ENCODE results near the gene TGFA. TPM values are rescaled to one million over a fixed set of nuclear protein-coding genes. Genes with fewer than 3 reads are reported as not detected.

The TGFA gene
- total RNA-seq, 1 experiment from 2014 or later = 1.7 TPM

DNA sequence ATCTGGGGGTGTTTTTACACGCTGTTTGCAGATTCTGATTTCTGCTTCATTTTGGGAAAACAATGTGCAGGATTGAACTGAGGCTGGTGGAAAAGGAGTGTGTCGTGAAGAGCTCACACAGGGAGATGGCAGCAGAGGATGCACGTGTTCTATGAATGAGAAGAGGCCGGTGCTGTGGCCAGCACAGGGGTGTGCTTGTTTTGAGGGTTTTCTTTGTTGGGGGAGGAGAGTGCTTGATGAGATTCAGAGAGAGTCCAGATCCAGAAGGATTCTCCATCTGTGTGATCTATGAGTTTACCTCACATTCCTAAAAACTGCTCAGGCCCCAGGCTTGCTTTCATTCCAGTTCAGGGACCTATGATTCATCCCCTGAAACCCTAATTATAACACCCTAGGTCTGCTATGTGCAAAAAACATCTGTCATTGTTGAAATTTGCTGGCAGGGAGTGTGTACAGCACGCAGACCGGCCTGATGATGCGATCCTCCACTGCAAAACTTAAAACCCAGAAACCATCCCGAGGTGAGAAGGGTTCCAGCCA, 12.1 kb downstream of the TGFA start:
- H3K36me3 ChIP-seq (ENCODE audit: control insufficient read depth, insufficient read depth, low read length) = no peaks in the 10 kb centered on the region
- 0 out of 2 replicates have a peak, but pooled peaks cover 2% of the 10 kb centered on the region for H3K9me3 ChIP-seq (ENCODE audit: control insufficient read depth, insufficient read depth, low read depth, low read length)
- no peaks in the 10 kb centered on the region; the same call in 1 of the 2 replicates for H3K4me1 ChIP-seq (ENCODE audit: control insufficient read depth, insufficient read depth, low read length)
- POLR2A ChIA-PET = no interaction called here
- H3K27me3 ChIP-seq (ENCODE audit: control insufficient read depth, insufficient read depth, low read length) = no peaks in the 10 kb centered on the region; the same call in 1 of the 2 replicates
- CTCF ChIA-PET = no interaction called here
- no peak overlapping the region for H3K4me3 ChIP-seq (ENCODE audit: low read depth in 2 of 2, low read length in 2 of 2)
- BruUV-seq (replicated peaks) = no TSS peak
- DNase-seq (ENCODE audit: low read depth, low spot score) (no peak), ATAC-seq (no peak; the same call in 1 of the 2 replicates)
- in situ Hi-C loops (cut with HindIII; ENCODE audit: low pct_unique_long_range_greater_than_20kb, low sequenced_read_pairs) = no loop called here
- intact Hi-C loops (cut with micrococcal nuclease; ENCODE audit: unreplicated experiment) = no loop called here
- no peak overlapping the region for H3K27ac ChIP-seq (ENCODE audit: low read length)
- TF ChIP-seq, protein P1, sequence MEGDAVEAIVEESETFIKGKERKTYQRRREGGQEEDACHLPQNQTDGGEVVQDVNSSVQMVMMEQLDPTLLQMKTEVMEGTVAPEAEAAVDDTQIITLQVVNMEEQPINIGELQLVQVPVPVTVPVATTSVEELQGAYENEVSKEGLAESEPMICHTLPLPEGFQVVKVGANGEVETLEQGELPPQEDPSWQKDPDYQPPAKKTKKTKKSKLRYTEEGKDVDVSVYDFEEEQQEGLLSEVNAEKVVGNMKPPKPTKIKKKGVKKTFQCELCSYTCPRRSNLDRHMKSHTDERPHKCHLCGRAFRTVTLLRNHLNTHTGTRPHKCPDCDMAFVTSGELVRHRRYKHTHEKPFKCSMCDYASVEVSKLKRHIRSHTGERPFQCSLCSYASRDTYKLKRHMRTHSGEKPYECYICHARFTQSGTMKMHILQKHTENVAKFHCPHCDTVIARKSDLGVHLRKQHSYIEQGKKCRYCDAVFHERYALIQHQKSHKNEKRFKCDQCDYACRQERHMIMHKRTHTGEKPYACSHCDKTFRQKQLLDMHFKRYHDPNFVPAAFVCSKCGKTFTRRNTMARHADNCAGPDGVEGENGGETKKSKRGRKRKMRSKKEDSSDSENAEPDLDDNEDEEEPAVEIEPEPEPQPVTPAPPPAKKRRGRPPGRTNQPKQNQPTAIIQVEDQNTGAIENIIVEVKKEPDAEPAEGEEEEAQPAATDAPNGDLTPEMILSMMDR (IDR thresholded peaks at IDR 0.05) = no peak
- TF ChIP-seq, protein P2, sequence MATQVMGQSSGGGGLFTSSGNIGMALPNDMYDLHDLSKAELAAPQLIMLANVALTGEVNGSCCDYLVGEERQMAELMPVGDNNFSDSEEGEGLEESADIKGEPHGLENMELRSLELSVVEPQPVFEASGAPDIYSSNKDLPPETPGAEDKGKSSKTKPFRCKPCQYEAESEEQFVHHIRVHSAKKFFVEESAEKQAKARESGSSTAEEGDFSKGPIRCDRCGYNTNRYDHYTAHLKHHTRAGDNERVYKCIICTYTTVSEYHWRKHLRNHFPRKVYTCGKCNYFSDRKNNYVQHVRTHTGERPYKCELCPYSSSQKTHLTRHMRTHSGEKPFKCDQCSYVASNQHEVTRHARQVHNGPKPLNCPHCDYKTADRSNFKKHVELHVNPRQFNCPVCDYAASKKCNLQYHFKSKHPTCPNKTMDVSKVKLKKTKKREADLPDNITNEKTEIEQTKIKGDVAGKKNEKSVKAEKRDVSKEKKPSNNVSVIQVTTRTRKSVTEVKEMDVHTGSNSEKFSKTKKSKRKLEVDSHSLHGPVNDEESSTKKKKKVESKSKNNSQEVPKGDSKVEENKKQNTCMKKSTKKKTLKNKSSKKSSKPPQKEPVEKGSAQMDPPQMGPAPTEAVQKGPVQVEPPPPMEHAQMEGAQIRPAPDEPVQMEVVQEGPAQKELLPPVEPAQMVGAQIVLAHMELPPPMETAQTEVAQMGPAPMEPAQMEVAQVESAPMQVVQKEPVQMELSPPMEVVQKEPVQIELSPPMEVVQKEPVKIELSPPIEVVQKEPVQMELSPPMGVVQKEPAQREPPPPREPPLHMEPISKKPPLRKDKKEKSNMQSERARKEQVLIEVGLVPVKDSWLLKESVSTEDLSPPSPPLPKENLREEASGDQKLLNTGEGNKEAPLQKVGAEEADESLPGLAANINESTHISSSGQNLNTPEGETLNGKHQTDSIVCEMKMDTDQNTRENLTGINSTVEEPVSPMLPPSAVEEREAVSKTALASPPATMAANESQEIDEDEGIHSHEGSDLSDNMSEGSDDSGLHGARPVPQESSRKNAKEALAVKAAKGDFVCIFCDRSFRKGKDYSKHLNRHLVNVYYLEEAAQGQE (IDR thresholded peaks at IDR 0.05; ENCODE audit: insufficient read depth in 1 of 2, low read depth in 2 of 2, low read length in 1 of 2) = no peak
- TF ChIP-seq POLR2AphosphoS5 (IDR thresholded peaks at IDR 0.05; ENCODE audit: low read depth, low read length) (no peak), SIN3A (IDR thresholded peaks at IDR 0.05; ENCODE audit: borderline replicate concordance, insufficient read depth, low read depth, low read length) (no peak), TCF7L2 (IDR thresholded peaks at IDR 0.05; ENCODE audit: low read depth, low read length) (no peak)

DNA sequence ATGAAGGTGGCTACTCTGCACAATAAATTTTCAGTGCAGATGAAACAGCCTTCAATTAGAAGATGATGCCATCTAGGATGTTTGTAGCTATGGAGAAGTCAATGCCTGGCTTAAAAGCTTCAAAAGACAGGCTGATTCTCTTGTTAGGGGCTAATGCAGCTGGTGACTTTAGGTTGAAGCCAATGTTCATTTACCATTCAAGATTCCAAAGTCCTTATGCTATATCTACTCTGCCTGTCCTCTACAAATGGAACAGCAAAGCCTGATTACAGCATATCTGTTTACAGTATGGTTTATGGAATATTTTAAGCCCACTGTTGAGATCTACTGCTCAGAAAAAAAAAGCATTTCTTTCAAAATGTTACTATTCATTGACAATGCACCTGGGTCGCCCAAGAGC, 15.8 kb downstream of the TGFA start:
- in situ Hi-C loops (cut with HindIII; ENCODE audit: low pct_unique_long_range_greater_than_20kb, low sequenced_read_pairs) = no loop called here
- Histone ChIP-seq H3K4me1 (ENCODE audit: control insufficient read depth, insufficient read depth, low read length) (no peaks in the 10 kb centered on the region; the same call in 1 of the 2 replicates), H3K4me3 (ENCODE audit: low read depth in 2 of 2, low read length in 2 of 2) (no peak overlapping the region), H3K27ac (ENCODE audit: low read length) (no peak overlapping the region), H3K36me3 (ENCODE audit: control insufficient read depth, insufficient read depth, low read length) (no peaks in the 10 kb centered on the region), H3K9me3 (ENCODE audit: control insufficient read depth, insufficient read depth, low read depth, low read length) (0 out of 2 replicates have a peak, but pooled peaks cover 5% of the 10 kb centered on the region), H3K27me3 (ENCODE audit: control insufficient read depth, insufficient read depth, low read length) (peaks cover 5% of the 10 kb centered on the region)
- ChIA-PET CTCF (interaction anchor here (0.6 to 0.7 kb wide), 2 partner anchors 18 to 83 kb away, joined by 3 to 8 read pairs; no protein-coding TSS in a partner anchor), POLR2A (no interaction called here)
- DNase-seq (ENCODE audit: low read depth, low spot score) (no peak), ATAC-seq (no peak)
- TF ChIP-seq POLR2AphosphoS5 (IDR thresholded peaks at IDR 0.05; ENCODE audit: low read depth, low read length) = no peak
- no peak for TF ChIP-seq SIN3A (IDR thresholded peaks at IDR 0.05; ENCODE audit: borderline replicate concordance, insufficient read depth, low read depth, low read length)
- TF ChIP-seq TCF7L2 (IDR thresholded peaks at IDR 0.05; ENCODE audit: low read depth, low read length) = no peak
- TF ChIP-seq, protein P1 (IDR thresholded peaks at IDR 0.05) = no peak
- TF ChIP-seq, protein P2 (IDR thresholded peaks at IDR 0.05; ENCODE audit: insufficient read depth in 1 of 2, low read depth in 2 of 2, low read length in 1 of 2) = no peak
- BruUV-seq (replicated peaks) = no TSS peak
- intact Hi-C loops (cut with micrococcal nuclease; ENCODE audit: unreplicated experiment) = no loop called here
